Measurements from ENCODE around the gene SETD7.

DNA sequence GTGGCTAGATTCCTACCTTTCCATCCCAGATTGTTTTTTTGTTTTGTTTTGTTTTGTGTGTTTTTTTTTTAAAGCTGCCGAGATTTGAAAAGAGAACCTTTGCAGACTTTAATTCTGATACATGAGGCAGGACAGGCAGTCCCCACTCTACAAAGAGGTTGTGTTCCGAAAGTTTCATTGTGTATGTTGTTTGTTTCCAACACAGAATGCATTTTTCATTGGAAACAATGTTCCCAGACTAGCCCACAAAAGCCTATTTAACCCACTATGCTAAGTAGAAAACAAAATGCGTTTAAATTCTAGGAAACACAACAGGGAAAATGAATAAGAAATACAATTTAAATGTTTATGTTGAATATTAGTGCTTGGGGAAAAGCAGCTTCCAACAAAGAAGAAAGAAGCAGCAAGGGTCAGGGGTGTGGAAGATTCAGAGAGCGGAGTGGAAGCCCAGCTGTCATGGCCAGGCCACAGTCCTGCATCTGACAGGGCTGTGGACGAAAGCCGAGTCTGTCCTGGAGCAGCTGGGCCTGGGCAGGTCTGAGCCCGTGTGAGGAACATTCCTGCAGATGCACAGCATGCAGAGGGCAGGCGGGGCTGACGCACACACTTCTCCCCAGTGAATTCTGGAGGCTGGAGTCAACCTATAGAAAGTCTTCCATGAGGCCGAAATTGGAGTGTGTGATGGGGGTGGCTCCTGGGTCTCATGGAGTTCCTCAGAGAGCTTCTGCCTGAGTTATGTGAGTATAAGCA lies 12.4 kb upstream of the SETD7 start:
- TF ChIP-seq SP2 (IDR thresholded peaks at IDR 0.05; ENCODE audit: low read length) (no peak), HDAC6 (IDR thresholded peaks at IDR 0.05; ENCODE audit: low read depth, low read length) (no peak), CTCF (IDR thresholded peaks at IDR 0.05; ENCODE audit: control extremely low read depth in 1 of 3, insufficient read depth in 1 of 3, low read depth in 1 of 3, low read length in 3 of 3) (no peak), KDM1A (IDR thresholded peaks at IDR 0.05; ENCODE audit: borderline replicate concordance, low read length) (no peak)

All from H1 (cell line).